ENCODE data around the gene DIDO1. TPM values are rescaled to one million over a fixed set of nuclear protein-coding genes. Genes with fewer than 3 reads are reported as not detected.

Gene DIDO1
- total RNA-seq, 2 donors from 2014 or later: 34.7 to 37.5 TPM

DNA sequence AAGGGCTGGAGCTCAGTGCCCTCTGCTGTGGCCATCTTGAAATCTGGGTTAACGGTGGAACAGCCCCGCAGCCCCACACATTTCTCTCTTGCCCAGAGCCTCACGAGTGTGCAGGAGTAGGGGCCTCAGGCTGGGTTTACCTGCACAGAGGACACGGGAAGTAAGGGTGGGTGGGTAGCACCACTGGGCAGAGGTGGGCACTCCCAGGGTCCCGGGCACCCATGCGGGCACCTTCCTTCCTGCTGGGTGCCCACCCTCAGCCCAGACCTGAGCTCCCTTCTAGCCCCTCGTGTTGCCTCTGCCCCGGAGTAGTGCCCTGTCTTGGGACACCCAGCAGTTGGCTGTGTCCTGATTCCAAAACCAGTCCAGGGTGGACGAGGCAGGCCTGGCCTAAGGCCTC lies 98.3 kb downstream of the DIDO1 start:
- Histone ChIP-seq H3K4me1 (peaks cover 0 to 18% of the 10 kb centered on the region in 2 donors), H3K9me3 (no peaks in the 10 kb centered on the region), H3K4me3 (no peak overlapping the region), H3K27ac (no peak overlapping the region), H3K36me3 (no peaks in the 10 kb centered on the region), H3K27me3 (no peaks in the 10 kb centered on the region)
- TF ChIP-seq, protein P1, sequence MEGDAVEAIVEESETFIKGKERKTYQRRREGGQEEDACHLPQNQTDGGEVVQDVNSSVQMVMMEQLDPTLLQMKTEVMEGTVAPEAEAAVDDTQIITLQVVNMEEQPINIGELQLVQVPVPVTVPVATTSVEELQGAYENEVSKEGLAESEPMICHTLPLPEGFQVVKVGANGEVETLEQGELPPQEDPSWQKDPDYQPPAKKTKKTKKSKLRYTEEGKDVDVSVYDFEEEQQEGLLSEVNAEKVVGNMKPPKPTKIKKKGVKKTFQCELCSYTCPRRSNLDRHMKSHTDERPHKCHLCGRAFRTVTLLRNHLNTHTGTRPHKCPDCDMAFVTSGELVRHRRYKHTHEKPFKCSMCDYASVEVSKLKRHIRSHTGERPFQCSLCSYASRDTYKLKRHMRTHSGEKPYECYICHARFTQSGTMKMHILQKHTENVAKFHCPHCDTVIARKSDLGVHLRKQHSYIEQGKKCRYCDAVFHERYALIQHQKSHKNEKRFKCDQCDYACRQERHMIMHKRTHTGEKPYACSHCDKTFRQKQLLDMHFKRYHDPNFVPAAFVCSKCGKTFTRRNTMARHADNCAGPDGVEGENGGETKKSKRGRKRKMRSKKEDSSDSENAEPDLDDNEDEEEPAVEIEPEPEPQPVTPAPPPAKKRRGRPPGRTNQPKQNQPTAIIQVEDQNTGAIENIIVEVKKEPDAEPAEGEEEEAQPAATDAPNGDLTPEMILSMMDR (IDR thresholded peaks at IDR 0.05): no peak
- no peak for DNase-seq (ENCODE audit: low spot score)

Other genes with a start within 250 kb of the DIDO1 start
- gene NTSR1, start 217.7 kb downstream of the DIDO1 start, total RNA-seq: under 1 TPM in 1 of 2 donors, not detected in 1; 0.43 TPM
- 10 to 100 TPM in 1 of 2 donors, 1 to 10 TPM in 1; 8.4 to 11.1 TPM for gene MRGBP, start 130.0 kb downstream of the DIDO1 start, total RNA-seq
- gene OGFR, start 121.7 kb downstream of the DIDO1 start, total RNA-seq: 10 to 100 TPM; 17.3 to 31.2 TPM
- gene COL9A3, start 109.5 kb downstream of the DIDO1 start, total RNA-seq: 1 to 10 TPM; 4.2 to 5.7 TPM
- gene TCFL5, start 64.7 kb downstream of the DIDO1 start, total RNA-seq: 1 to 10 TPM; 4.8 to 6.4 TPM
- gene GID8, start 11.6 kb upstream of the DIDO1 start, total RNA-seq: 10 to 100 TPM; 16.8 to 18.7 TPM
- gene SLC17A9, start 26.2 kb upstream of the DIDO1 start, total RNA-seq: 1 to 10 TPM; 1.3 to 1.8 TPM
- not detected for gene BHLHE23, start 80.5 kb upstream of the DIDO1 start, total RNA-seq